Measurements from ENCODE around the gene MYH3. TPM values are rescaled to one million over a fixed set of nuclear protein-coding genes. Genes with fewer than 3 reads are reported as not detected.

MYH3 gene
- total RNA-seq (ENCODE audit: low replicate concordance), result 2.4 and 11.2 TPM in 2 replicates
- long read RNA-seq, partial matches to known transcripts, result 0 of 1 reads
- long read RNA-seq, other reads (novel, unspliced or antisense), result 1 of 1 reads

DNA sequence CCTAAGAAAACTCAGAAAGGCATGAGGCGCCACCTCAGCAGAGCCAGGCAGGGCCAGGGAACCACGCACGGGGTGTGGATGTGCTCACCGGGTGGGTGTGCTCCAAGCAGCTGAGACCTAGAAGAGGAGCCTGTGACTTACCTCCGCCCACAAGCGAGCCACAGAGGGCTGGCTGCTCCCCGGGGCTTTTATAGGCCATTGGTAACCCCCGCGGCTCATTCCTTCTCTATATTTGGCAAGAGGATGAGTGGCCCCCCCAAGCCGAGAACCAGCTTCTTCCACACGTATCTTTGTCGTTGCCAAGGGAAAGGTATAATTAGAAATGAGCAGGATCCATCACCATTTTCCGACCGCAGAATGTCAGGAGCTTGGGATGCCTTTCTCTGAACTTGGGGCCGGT, at the start of gene MYH3:
MYH3 (minus strand) TSS at position 162 of the 400 bp plus-strand sequence. CDS start 2,245 bp downstream, outside the sequence.
- DNase-seq (ENCODE audit: extremely low spot score, unreplicated experiment), result no peak
- Mint-ChIP-seq H3K4me3 (no peak within 1 kb of the TSS), H3K9me3 (no peaks in the 10 kb centered on the region), H3K36me3 (no peaks in the 10 kb centered on the region), H3K27me3 (no peaks in the 10 kb centered on the region), H3K27ac (no peak within 1 kb of the TSS), H3K4me1 (ENCODE audit: unreplicated experiment) (no peaks in the 10 kb centered on the region)
- TF ChIP-seq, protein P1, sequence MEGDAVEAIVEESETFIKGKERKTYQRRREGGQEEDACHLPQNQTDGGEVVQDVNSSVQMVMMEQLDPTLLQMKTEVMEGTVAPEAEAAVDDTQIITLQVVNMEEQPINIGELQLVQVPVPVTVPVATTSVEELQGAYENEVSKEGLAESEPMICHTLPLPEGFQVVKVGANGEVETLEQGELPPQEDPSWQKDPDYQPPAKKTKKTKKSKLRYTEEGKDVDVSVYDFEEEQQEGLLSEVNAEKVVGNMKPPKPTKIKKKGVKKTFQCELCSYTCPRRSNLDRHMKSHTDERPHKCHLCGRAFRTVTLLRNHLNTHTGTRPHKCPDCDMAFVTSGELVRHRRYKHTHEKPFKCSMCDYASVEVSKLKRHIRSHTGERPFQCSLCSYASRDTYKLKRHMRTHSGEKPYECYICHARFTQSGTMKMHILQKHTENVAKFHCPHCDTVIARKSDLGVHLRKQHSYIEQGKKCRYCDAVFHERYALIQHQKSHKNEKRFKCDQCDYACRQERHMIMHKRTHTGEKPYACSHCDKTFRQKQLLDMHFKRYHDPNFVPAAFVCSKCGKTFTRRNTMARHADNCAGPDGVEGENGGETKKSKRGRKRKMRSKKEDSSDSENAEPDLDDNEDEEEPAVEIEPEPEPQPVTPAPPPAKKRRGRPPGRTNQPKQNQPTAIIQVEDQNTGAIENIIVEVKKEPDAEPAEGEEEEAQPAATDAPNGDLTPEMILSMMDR (conservative IDR thresholded peaks at IDR 0.05), result no peak

DNA sequence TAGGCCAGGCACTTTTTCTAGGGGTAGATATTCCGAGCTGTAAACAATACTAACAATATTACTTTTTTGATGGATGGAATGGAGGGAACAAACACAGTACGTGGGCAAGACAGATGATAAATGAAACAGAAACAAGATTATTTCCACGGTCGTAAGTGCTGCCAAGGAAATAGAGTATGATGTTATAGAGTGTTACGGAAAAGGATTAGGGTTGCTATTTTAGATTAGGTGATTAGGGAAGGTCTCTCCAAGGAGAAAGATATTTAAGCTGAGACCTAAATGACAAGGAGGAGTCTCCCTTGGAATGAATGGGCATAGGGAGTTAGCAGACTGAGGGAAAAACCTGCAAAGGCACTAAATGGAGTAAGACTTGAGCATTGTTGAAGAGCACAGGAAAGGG, 48.6 kb upstream of the MYH3 start:
- Mint-ChIP-seq H3K27me3 (no peaks in the 10 kb centered on the region), H3K4me1 (ENCODE audit: unreplicated experiment) (peaks cover 10% of the 10 kb centered on the region), H3K9me3 (no peaks in the 10 kb centered on the region), H3K27ac (no peak overlapping the region), H3K4me3 (no peak overlapping the region), H3K36me3 (peaks cover 17% of the 10 kb centered on the region)
- TF ChIP-seq, protein P1 (conservative IDR thresholded peaks at IDR 0.05), result no peak
- no peak for DNase-seq (ENCODE audit: extremely low spot score, unreplicated experiment)

DNA sequence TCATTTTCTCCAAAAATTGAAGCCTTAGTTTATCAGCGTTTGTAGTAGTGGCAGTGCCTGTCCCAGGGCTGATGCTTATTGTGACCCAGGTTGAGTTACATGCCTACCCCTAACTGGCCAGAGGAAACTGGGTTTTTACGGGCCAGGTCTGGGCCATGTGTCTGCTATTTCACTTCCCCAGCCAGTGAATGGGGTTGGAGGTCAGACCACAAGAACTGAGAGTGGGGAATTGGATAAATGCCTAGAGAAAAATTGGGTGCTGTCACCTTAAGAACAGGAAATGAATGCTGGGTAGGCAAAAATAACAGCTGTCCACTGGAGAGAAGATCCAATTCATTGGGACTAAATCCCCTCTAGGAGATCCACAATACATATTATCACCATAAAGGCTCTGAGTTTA, 45.5 kb upstream of the MYH3 start:
- no peaks in the 10 kb centered on the region for H3K27me3 Mint-ChIP-seq
- H3K9me3 Mint-ChIP-seq, result no peaks in the 10 kb centered on the region
- H3K4me1 Mint-ChIP-seq (ENCODE audit: unreplicated experiment), result peaks cover 15% of the 10 kb centered on the region
- TF ChIP-seq, protein P1 (conservative IDR thresholded peaks at IDR 0.05), result no peak
- no peak overlapping the region for H3K4me3 Mint-ChIP-seq
- DNase-seq (ENCODE audit: extremely low spot score, unreplicated experiment), result no peak
- H3K27ac Mint-ChIP-seq, result no peak overlapping the region
- H3K36me3 Mint-ChIP-seq, result peaks cover 11% of the 10 kb centered on the region

DNA sequence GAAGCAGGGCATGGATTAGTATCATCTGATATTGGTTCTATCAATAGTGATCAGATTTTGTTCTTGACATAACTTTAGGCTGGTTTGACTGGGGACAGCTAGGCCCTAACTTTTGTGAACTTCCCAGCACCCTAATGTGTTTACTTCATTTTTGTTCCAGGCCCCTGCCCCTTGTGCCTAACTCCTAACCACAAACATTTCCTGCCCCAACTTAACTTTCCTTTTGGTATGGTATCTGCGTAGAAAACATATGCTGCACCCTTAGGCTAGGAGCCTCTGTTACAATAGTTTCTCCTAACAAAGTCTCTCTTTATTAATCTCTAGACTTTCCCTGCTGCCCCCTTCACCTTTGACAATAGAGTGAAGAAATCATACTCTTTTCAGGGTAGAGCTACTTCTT, 42.7 kb upstream of the MYH3 start:
- Mint-ChIP-seq H3K27me3 (no peaks in the 10 kb centered on the region), H3K36me3 (peaks cover 4% of the 10 kb centered on the region), H3K4me3 (peak overlapping the region; percentile 58), H3K4me1 (ENCODE audit: unreplicated experiment) (peaks cover 21% of the 10 kb centered on the region), H3K27ac (no peak overlapping the region), H3K9me3 (no peaks in the 10 kb centered on the region)
- DNase-seq (ENCODE audit: extremely low spot score, unreplicated experiment), result no peak
- TF ChIP-seq, protein P1 (conservative IDR thresholded peaks at IDR 0.05), result no peak

DNA sequence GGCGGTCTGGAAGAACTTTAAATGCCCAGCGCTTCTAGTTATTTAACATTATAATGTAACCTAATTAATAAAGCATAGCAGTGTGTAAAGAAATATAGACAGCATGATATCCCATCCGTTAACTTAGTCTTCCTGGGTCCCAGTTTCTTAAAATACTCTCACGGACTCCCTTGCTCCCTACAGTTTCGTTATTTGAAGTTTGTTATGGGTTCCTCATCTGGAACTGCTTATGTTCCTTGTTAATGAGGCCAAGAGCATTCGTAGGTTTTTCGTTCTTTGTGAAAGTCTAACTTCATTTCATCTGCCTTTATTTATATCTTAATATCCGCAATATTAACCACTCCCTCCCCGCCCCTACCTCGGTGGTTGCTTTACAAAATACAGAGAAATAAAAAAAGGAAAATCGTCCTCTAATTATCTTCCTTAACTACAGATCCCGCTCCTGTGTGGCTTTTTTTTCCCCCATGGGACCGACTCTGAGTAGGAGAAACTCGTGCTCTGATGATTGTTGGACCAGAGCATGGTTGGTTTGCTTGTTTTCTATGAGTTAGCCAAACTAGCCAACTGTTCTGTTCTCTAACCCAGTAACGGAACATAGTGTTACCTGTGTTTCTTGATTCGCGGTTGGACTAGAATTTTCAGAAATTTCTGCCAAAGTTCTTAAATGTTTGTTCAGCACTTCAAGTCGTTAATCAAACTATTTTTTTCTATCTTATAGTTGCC, 41.1 kb upstream of the MYH3 start:
- peaks cover 7% of the 10 kb centered on the region for H3K36me3 Mint-ChIP-seq
- H3K4me1 Mint-ChIP-seq (ENCODE audit: unreplicated experiment), result peaks cover 21% of the 10 kb centered on the region
- H3K9me3 Mint-ChIP-seq, result no peaks in the 10 kb centered on the region
- H3K27ac Mint-ChIP-seq, result peak overlapping the region; percentile 87
- H3K4me3 Mint-ChIP-seq, result peak overlapping the region; percentile 95
- TF ChIP-seq, protein P1 (conservative IDR thresholded peaks at IDR 0.05), result no peak
- no peak for DNase-seq (ENCODE audit: extremely low spot score, unreplicated experiment)
- H3K27me3 Mint-ChIP-seq, result no peaks in the 10 kb centered on the region
